K562 (cell line): ENCODE results near the gene FAM124B. TPM values are rescaled to one million over a fixed set of nuclear protein-coding genes. Genes with fewer than 3 reads are reported as not detected.

ENCODE experiments used
- ATAC-seq: fragments of 200-7000 bp; cut with Tn5 transposase; 3 replicates; pipeline ENCODE4 v1.9.1; 2020; ENCODE audit warnings: moderate library complexity
- BruUV-seq: library from RNA; stranded (reverse); fragments of 400-500 nt; replicated peaks from 2 replicates; lab custom pipeline; 2021; lab: Mats Ljungman, UMichigan
- CTCF ChIA-PET: fragments of 300-600 bp; formaldehyde crosslinking; extraction: SDS; loops from one replicate; lab custom pipeline; 2021; ENCODE audit warnings: low intra/inter-chr PET ratio; lab: Yijun Ruan, JAX
- POLR2A ChIA-PET: fragments of 300-600, 350-650 bp; sonication (Branson Sonifier 250); formaldehyde crosslinking; extraction: SDS; loops from one replicate; lab custom pipeline; 2021; ENCODE audit warnings: antibody characterized with exemption, inconsistent platforms; lab: Yijun Ruan, JAX
- DNase-seq, 4 experiments: peaks; one replicate each; pipeline versions ENCODE4 v3.0.0 to v3.0.0-alpha.2; 2011 to 2018; ENCODE audit warnings: low spot score in 3 of 4, mixed read lengths in 3 of 4; ENCODE audit errors: extremely low read depth in 1 of 4
- FAIRE-seq: peaks from 2 replicates; lab custom pipeline; 2011; peaks lifted over from hg19 to GRCh38; lab: Jason Lieb, UNC
- H2AFZ ChIP-seq: 2 replicates; pipeline ENCODE4 v1.6.0; 2011; ENCODE audit warnings: low read depth, low read length, control low read depth, inconsistent platforms
- H3K27ac ChIP-seq: fragments of 200-600 bp; 3 replicates; pipeline ENCODE4 v1.8.0; 2011; ENCODE audit warnings: low read depth, mild to moderate bottlenecking, control low read depth, inconsistent platforms, low read length, moderate library complexity, mixed read lengths; ENCODE audit errors: extremely low read depth
- H3K27me3 ChIP-seq, 2 experiments: fragments of 300-600 bp in 1 of 2; 2 replicates in 1 of 2; 3 replicates in 1 of 2; pipeline versions ENCODE4 v1.6.0 to v1.8.0; 2011; ENCODE audit warnings: inconsistent platforms in 2 of 2, low read length in 2 of 2, mild to moderate bottlenecking in 1 of 2, mixed read lengths in 1 of 2, moderate library complexity in 1 of 2; ENCODE audit not compliant: control insufficient read depth in 2 of 2, insufficient read depth in 2 of 2
- H3K36me3 ChIP-seq: fragments of 300-600 bp; 3 replicates; pipeline ENCODE4 v1.8.0; 2011; ENCODE audit warnings: mild to moderate bottlenecking, low read length, inconsistent platforms; ENCODE audit not compliant: control insufficient read depth, insufficient read depth
- H3K4me1 ChIP-seq, 2 experiments: fragments of 200-600 bp in 1 of 2; replicated peaks in 1 of 2; 2 replicates in 1 of 2; 3 replicates in 1 of 2; pipeline versions ENCODE4 v1.5.1 to v1.8.0; 2011; ENCODE audit warnings: inconsistent platforms in 2 of 2, low read length in 2 of 2, mild to moderate bottlenecking in 1 of 2, mixed read lengths in 1 of 2, moderate library complexity in 1 of 2; ENCODE audit not compliant: control insufficient read depth in 2 of 2, insufficient read depth in 2 of 2
- H3K4me2 ChIP-seq: 2 replicates; pipeline ENCODE4 v1.6.1; 2011; ENCODE audit warnings: low read length, control low read depth, inconsistent platforms, mixed read lengths; ENCODE audit not compliant: insufficient read depth
- H3K4me3 ChIP-seq: fragments of 200-600 bp; sonication (generic), shearing (Covaris generic); 2 replicates; pipeline ENCODE4 v1.5.1; 2016; ENCODE audit warnings: control low read depth, inconsistent platforms
- H3K79me2 ChIP-seq: fragments of 200-600 bp; 3 replicates; pipeline ENCODE4 v1.8.0; 2011; ENCODE audit warnings: low read length, inconsistent platforms; ENCODE audit not compliant: control insufficient read depth, insufficient read depth
- H3K9ac ChIP-seq, 2 experiments: 2 replicates each; pipeline versions ENCODE4 v1.6.0 to v1.6.1; 2011; ENCODE audit warnings: low read depth in 2 of 2, low read length in 2 of 2, control low read depth in 1 of 2, inconsistent platforms in 1 of 2, mild to moderate bottlenecking in 1 of 2, mixed read lengths in 1 of 2; ENCODE audit not compliant: insufficient read depth in 1 of 2
- H3K9me1 ChIP-seq: one replicate; pipeline ENCODE4 v1.6.0; 2011; ENCODE audit warnings: inconsistent platforms, mild to moderate bottlenecking, low read length, moderate library complexity; ENCODE audit not compliant: control insufficient read depth, insufficient read depth
- H3K9me3 ChIP-seq: replicated peaks from 2 replicates; pipeline ENCODE4 v1.5.1; 2011; ENCODE audit warnings: low read depth, low read length, inconsistent platforms; ENCODE audit not compliant: control insufficient read depth, insufficient read depth
- H4K20me1 ChIP-seq: replicated peaks from 2 replicates; pipeline ENCODE4 v1.6.1; 2011; ENCODE audit warnings: low read length, inconsistent platforms, mixed read lengths; ENCODE audit not compliant: control insufficient read depth, insufficient read depth
- AFF1 ChIP-seq, 2 experiments: fragments of 450-650 bp; IDR thresholded peaks; 2 replicates each; pipeline ENCODE4 v1.6.1; 2018; ENCODE audit warnings: mild to moderate bottlenecking in 2 of 2, low read depth in 1 of 2; ENCODE audit not compliant: partially characterized antibody in 2 of 2
- SMAD4 ChIP-seq: fragments of 250-450 bp; sonication (Bioruptor Pico); conservative IDR thresholded peaks from 2 replicates; pipeline ENCODE4 v1.8.0; 2021; ENCODE audit warnings: inconsistent platforms, mild to moderate bottlenecking, moderate library complexity
- SMARCC2 ChIP-seq: fragments of 450-650 bp; IDR thresholded peaks from 2 replicates; pipeline ENCODE4 v1.6.1; 2017; ENCODE audit warnings: antibody characterized with exemption, moderate library complexity, mild to moderate bottlenecking, low read depth
- STAT6 ChIP-seq: sonication (generic); formaldehyde crosslinking; IDR thresholded peaks from 2 replicates; pipeline ENCODE4 v1.8.1; 2023; ENCODE audit warnings: mild to moderate bottlenecking, missing genetic modification reagents
- TRIM25 ChIP-seq: fragments of 450-650 bp; IDR thresholded peaks from 2 replicates; pipeline ENCODE4 v1.7.0; 2016; ENCODE audit warnings: borderline replicate concordance
- TSHZ1 ChIP-seq: fragments of 250-450 bp; sonication (Bioruptor Pico); IDR thresholded peaks from 2 replicates; pipeline ENCODE4 v1.4.0; 2020; ENCODE audit warnings: mild to moderate bottlenecking, moderate library complexity
- WGBS: fragments of 100-300 bp; shearing (Covaris generic); methylation state at CpG from one replicate; pipeline ENCODE4 v1.1.6; 2016; ENCODE audit warnings: low coverage, mixed read lengths; ENCODE audit not compliant: insufficient coverage; ENCODE audit errors: missing lambda C conversion rate; 5-methylcytosine and 5-hydroxymethylcytosine counted together
- in situ Hi-C: fragments of 300-500 bp; cut with MboI; formaldehyde crosslinking; loops from 4 replicates; pipeline ENCODE4 v1.15.0; 2018; ENCODE audit warnings: inconsistent platforms, mixed read lengths
- intact Hi-C: fragments of 100-400 bp; cut with micrococcal nuclease; formaldehyde crosslinking; loops from 2 replicates; pipeline ENCODE4 v1.14.2; 2022
- polyA plus RNA-seq, 8 experiments: library from polyadenylated mRNA; depleted of rRNA in 4 of 8; stranded (reverse) in 5 of 8; unstranded in 3 of 8; fragments of >200 nt; fragmentation: Nextera tagmentation in 2 of 8; fragmentation: Illumina TruSeq in 1 of 8; extraction: Ambion mirVana in 2 of 8; extraction: Trizol in 1 of 8; gene quantifications; 2 replicates each; pipeline versions ENCODE4 v1.2.1 to v1.2.3, GENCODE V29; 2011 to 2014; ENCODE audit warnings: inconsistent platforms in 1 of 8, missing spikeins in 1 of 8
- total RNA-seq, 7 experiments: library from RNA; depleted of rRNA in 6 of 7; stranded (reverse); fragments of >200 nt in 6 of 7; fragmentation: Illumina TruSeq in 2 of 7; extraction: Trizol in 2 of 7; gene quantifications; 2 replicates each; pipeline versions ENCODE4 v1.2.1 to v1.2.3, GENCODE V29; 2011 to 2021; ENCODE audit warnings: low replicate concordance in 1 of 7
- TF ChIP-seq, protein P1 (sequence below): fragments of 250-450 bp; sonication (Bioruptor Pico); IDR thresholded peaks from 2 replicates; pipeline ENCODE4 v1.4.0; 2020; ENCODE audit warnings: borderline replicate concordance

Gene FAM124B
- total and polyA plus RNA-seq, 9 of the 15 experiments (the other 6 are each of a cell fraction or from before 2014, with no cell fraction given): 6.2 to 21.4 (median 9.3) TPM

DNA sequence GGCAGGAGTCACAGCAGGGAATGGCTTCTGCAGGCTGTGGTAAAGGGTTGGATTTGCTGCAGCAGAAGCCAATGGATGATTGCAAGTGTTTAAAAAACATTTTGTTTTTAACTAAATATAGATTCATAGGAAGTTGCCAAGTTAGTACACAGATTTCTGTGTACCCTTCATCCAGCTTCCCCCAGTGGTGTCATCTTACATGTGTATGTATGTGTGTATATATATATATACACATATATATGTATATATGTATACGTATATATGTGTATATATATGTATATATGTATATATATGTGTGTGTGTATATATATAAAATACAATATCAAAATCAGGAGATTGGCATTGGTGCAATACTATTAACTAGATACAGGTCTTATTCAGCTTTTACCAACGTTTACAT lies 19.2 kb upstream of the FAM124B start:
- ChIA-PET CTCF (no interaction called here), POLR2A (no interaction called here)
- DNase-seq (no peak), FAIRE-seq (no peak), ATAC-seq (no peak)
- Histone ChIP-seq H3K9me1 (no peaks in the 10 kb centered on the region), H3K4me1 (no peaks in the 10 kb centered on the region), H4K20me1 (no peaks in the 10 kb centered on the region), H3K4me2 (no peak overlapping the region), H3K9me3 (no peaks in the 10 kb centered on the region), H2AFZ (no peak overlapping the region), H3K9ac (no peak overlapping the region), H3K27ac (no peak overlapping the region), H3K27me3 (no peaks in the 10 kb centered on the region), H3K79me2 (no peaks in the 10 kb centered on the region), H3K36me3 (no peaks in the 10 kb centered on the region), H3K4me3 (no peak overlapping the region)
- intact Hi-C loops: no loop called here
- BruUV-seq: no TSS peak
- WGBS: 4% methylated on average over 1 of the region's 2 CpGs
- in situ Hi-C loops: no loop called here
- TF ChIP-seq, protein P1, sequence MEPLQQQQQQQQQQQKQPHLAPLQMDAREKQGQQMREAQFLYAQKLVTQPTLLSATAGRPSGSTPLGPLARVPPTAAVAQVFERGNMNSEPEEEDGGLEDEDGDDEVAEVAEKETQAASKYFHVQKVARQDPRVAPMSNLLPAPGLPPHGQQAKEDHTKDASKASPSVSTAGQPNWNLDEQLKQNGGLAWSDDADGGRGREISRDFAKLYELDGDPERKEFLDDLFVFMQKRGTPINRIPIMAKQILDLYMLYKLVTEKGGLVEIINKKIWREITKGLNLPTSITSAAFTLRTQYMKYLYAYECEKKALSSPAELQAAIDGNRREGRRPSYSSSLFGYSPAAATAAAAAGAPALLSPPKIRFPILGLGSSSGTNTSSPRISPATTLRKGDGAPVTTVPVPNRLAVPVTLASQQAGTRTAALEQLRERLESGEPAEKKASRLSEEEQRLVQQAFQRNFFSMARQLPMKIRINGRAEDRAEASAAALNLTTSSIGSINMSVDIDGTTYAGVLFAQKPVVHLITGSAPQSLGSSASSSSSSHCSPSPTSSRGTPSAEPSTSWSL (CRISPR knock-in tag): no peak
- no peak for TF ChIP-seq STAT6 (CRISPR knock-in tag)
- no peak for TF ChIP-seq AFF1 (IDR thresholded peaks at IDR 0.05; ENCODE audit: low read depth in 1 of 2, partially characterized antibody in 2 of 2)
- TF ChIP-seq TRIM25: no peak
- no peak for TF ChIP-seq TSHZ1 (CRISPR knock-in tag)
- no peak for TF ChIP-seq SMAD4 (CRISPR knock-in tag)
- no peak for TF ChIP-seq SMARCC2
